H9 (cell line): Measurements from ENCODE around the gene COA4. TPM values are rescaled to one million over a fixed set of nuclear protein-coding genes. Genes with fewer than 3 reads are reported as not detected.

Experiments used
- DNase-seq: peaks from one replicate; pipeline ENCODE4 v3.0.0-alpha.2; 2017
- H2AFZ ChIP-seq: one replicate; pipeline ENCODE4 v1.6.1; 2013; ENCODE audit warnings: mild to moderate bottlenecking, low read length, control low read depth, moderate library complexity
- H2AK5ac ChIP-seq: 2 replicates; pipeline ENCODE4 v1.6.1; 2013; ENCODE audit warnings: low read length, control low read depth, mixed read lengths; ENCODE audit not compliant: insufficient read length
- H2BK120ac ChIP-seq: one replicate; pipeline ENCODE4 v1.6.1; 2013; ENCODE audit warnings: low read depth, mild to moderate bottlenecking, low read length, control low read depth, inconsistent platforms; ENCODE audit not compliant: poor library complexity, severe bottlenecking
- H2BK12ac ChIP-seq: 2 replicates; pipeline ENCODE4 v1.6.1; 2013; ENCODE audit warnings: low read length, control low read depth, mixed read lengths, low read depth; ENCODE audit not compliant: insufficient read length
- H2BK15ac ChIP-seq: 2 replicates; pipeline ENCODE4 v1.6.1; 2013; ENCODE audit warnings: low read depth, low read length, control low read depth
- H2BK20ac ChIP-seq: one replicate; pipeline ENCODE4 v1.6.1; 2013; ENCODE audit warnings: low read depth, mild to moderate bottlenecking, low read length, control low read depth, inconsistent platforms; ENCODE audit not compliant: poor library complexity, severe bottlenecking
- H2BK5ac ChIP-seq: 2 replicates; pipeline ENCODE4 v1.6.1; 2013; ENCODE audit warnings: low read length, control low read depth, mixed read lengths; ENCODE audit not compliant: insufficient read length
- H3K14ac ChIP-seq: 2 replicates; pipeline ENCODE4 v1.6.1; 2013; ENCODE audit warnings: low read length, control low read depth; ENCODE audit not compliant: insufficient read depth
- H3K18ac ChIP-seq: 2 replicates; pipeline ENCODE4 v1.6.1; 2013; ENCODE audit warnings: low read depth, mild to moderate bottlenecking, mixed read lengths, low read length, control low read depth; ENCODE audit not compliant: insufficient read length
- H3K23ac ChIP-seq: 2 replicates; pipeline ENCODE4 v1.6.1; 2013; ENCODE audit warnings: low read length, control low read depth, mixed read lengths, low read depth; ENCODE audit not compliant: insufficient read length
- H3K23me2 ChIP-seq: 2 replicates; pipeline ENCODE4 v1.6.1; 2013; ENCODE audit warnings: low read depth, mild to moderate bottlenecking, mixed read lengths, low read length, control low read depth; ENCODE audit not compliant: insufficient read length, poor library complexity, severe bottlenecking
- H3K27ac ChIP-seq: 2 replicates; pipeline ENCODE4 v1.5.1; 2013; ENCODE audit warnings: low read length, control low read depth, mixed read lengths, low read depth; ENCODE audit not compliant: insufficient read length
- H3K27me3 ChIP-seq: 2 replicates; pipeline ENCODE4 v1.6.1; 2013; ENCODE audit warnings: low read length, control low read depth, inconsistent platforms; ENCODE audit not compliant: insufficient read depth
- H3K4ac ChIP-seq: 2 replicates; pipeline ENCODE4 v1.6.1; 2013; ENCODE audit warnings: low read depth, mild to moderate bottlenecking, control low read depth, inconsistent platforms, low read length, moderate library complexity
- H3K4me1 ChIP-seq: 2 replicates; pipeline ENCODE4 v1.6.1; 2013; ENCODE audit warnings: low read length, control low read depth, inconsistent platforms; ENCODE audit not compliant: insufficient read depth
- H3K4me2 ChIP-seq: 2 replicates; pipeline ENCODE4 v1.6.1; 2013; ENCODE audit warnings: low read length, control low read depth, mixed read lengths; ENCODE audit not compliant: insufficient read length, insufficient read depth
- H3K56ac ChIP-seq: 2 replicates; pipeline ENCODE4 v1.6.1; 2013; ENCODE audit warnings: low read depth, mild to moderate bottlenecking, mixed read lengths, low read length, control low read depth; ENCODE audit not compliant: insufficient read length
- H3K79me1 ChIP-seq: 2 replicates; pipeline ENCODE4 v1.6.1; 2013; ENCODE audit warnings: low read depth, mild to moderate bottlenecking, moderate library complexity, low read length, control low read depth, inconsistent platforms; ENCODE audit not compliant: insufficient read depth, poor library complexity, severe bottlenecking
- H3K79me2 ChIP-seq: 2 replicates; pipeline ENCODE4 v1.6.1; 2013; ENCODE audit warnings: low read length, control low read depth, inconsistent platforms; ENCODE audit not compliant: insufficient read depth
- H3K9ac ChIP-seq: 2 replicates; pipeline ENCODE4 v1.6.1; 2013; ENCODE audit warnings: low read length, control low read depth, mixed read lengths; ENCODE audit not compliant: insufficient read length; ENCODE audit errors: extremely low read depth
- H3K9me3 ChIP-seq: one replicate; pipeline ENCODE4 v1.6.1; 2013; ENCODE audit warnings: low read depth, low read length, inconsistent platforms; ENCODE audit not compliant: control insufficient read depth
- H3T11ph ChIP-seq: one replicate; pipeline ENCODE4 v1.6.1; 2013; ENCODE audit warnings: mild to moderate bottlenecking, low read length, control low read depth, inconsistent platforms
- H4K20me1 ChIP-seq: one replicate; pipeline ENCODE4 v1.6.1; 2013; ENCODE audit not compliant: control insufficient read depth, insufficient read length, insufficient read depth
- H4K5ac ChIP-seq: 2 replicates; pipeline ENCODE4 v1.6.1; 2013; ENCODE audit warnings: low read depth, mild to moderate bottlenecking, mixed read lengths, low read length, control low read depth; ENCODE audit not compliant: insufficient read length
- H4K8ac ChIP-seq: replicated peaks from 2 replicates; pipeline ENCODE4 v1.6.1; 2013; ENCODE audit warnings: low read length, control low read depth, mixed read lengths, low read depth; ENCODE audit not compliant: insufficient read length
- H4K91ac ChIP-seq: 2 replicates; pipeline ENCODE4 v1.6.1; 2013; ENCODE audit warnings: low read depth, mild to moderate bottlenecking, moderate library complexity, mixed read lengths, low read length, control low read depth; ENCODE audit not compliant: insufficient read length
- H3K27ac Mint-ChIP-seq, 3 experiments: 2 replicates in 2 of 3; 3 replicates in 1 of 3; pipeline ENCODE4 v1.8.0; 2020 to 2021; ENCODE audit warnings: mixed read lengths in 3 of 3, mild to moderate bottlenecking in 1 of 3, moderate library complexity in 1 of 3
- H3K27me3 Mint-ChIP-seq: 2 replicates; pipeline ENCODE4 v1.8.0; 2021; ENCODE audit warnings: low read depth, mild to moderate bottlenecking, moderate library complexity, mixed read lengths
- H3K36me3 Mint-ChIP-seq, 3 experiments: 2 replicates in 2 of 3; 3 replicates in 1 of 3; pipeline ENCODE4 v1.8.0; 2020 to 2021; ENCODE audit warnings: low read depth in 3 of 3, mixed read lengths in 3 of 3; ENCODE audit not compliant: insufficient read depth in 1 of 3
- H3K4me1 Mint-ChIP-seq, 2 experiments: 2 replicates each; pipeline ENCODE4 v1.8.0; 2020; ENCODE audit warnings: mixed read lengths in 2 of 2
- H3K4me3 Mint-ChIP-seq, 2 experiments: 2 replicates in 1 of 2; 3 replicates in 1 of 2; pipeline ENCODE4 v1.8.0; 2020 to 2021; ENCODE audit warnings: mild to moderate bottlenecking in 2 of 2, mixed read lengths in 2 of 2, moderate library complexity in 1 of 2
- H3K9me3 Mint-ChIP-seq, 2 experiments: 2 replicates in 1 of 2; 3 replicates in 1 of 2; pipeline ENCODE4 v1.8.0; 2020; ENCODE audit warnings: mild to moderate bottlenecking in 2 of 2, mixed read lengths in 2 of 2, moderate library complexity in 1 of 2
- CTCF ChIP-seq: fragments of 200-600 bp; sonication (generic); conservative IDR thresholded peaks from 3 replicates; pipeline ENCODE4 v1.8.0; 2021; ENCODE audit warnings: antibody characterized with exemption, mild to moderate bottlenecking
- WGBS: extraction: QIAGEN DNeasy Blood & Tissue Kit; methylation state at CpG from one replicate; pipeline ENCODE4 v1.1.7; 2013; ENCODE audit warnings: missing lambda C conversion rate, low lambda C conversion rate, mixed read lengths; ENCODE audit not compliant: insufficient read length; ENCODE audit errors: extremely low coverage; 5-methylcytosine and 5-hydroxymethylcytosine counted together
- total RNA-seq: library from RNA; stranded (reverse); gene quantifications from 2 replicates; pipeline ENCODE4 v1.2.1, GENCODE V29; 2021

The COA4 gene
- total RNA-seq, 1 experiment from 2014 or later, result 116 TPM

GRCh38 chr11:73889536-73889935, 12.9 kb upstream of the COA4 start:
- H3K27me3 ChIP-seq, result no peaks in the 10 kb centered on the region
- no peak overlapping the region for H4K5ac ChIP-seq
- DNase-seq, result no peak
- H3K9me3 ChIP-seq, result no peaks in the 10 kb centered on the region
- no peak for TF ChIP-seq CTCF
- no peak overlapping the region for H2AFZ ChIP-seq
- no peak overlapping the region for H3K4me2 ChIP-seq
- no peaks in the 10 kb centered on the region for H3K79me2 ChIP-seq
- no peak overlapping the region for H3K23ac ChIP-seq
- H2BK20ac ChIP-seq, result no peak overlapping the region
- H3T11ph ChIP-seq, result no peak overlapping the region
- no peak overlapping the region for H3K9ac ChIP-seq
- no peak overlapping the region for H2AK5ac ChIP-seq
- no peaks in the 10 kb centered on the region for H4K20me1 ChIP-seq
- no peak overlapping the region for H2BK12ac ChIP-seq
- Mint-ChIP-seq H3K9me3 (no peaks in the 10 kb centered on the region), H3K27me3 (no peaks in the 10 kb centered on the region), H3K36me3 (peaks cover 2 to 23% (median 17%) of the 10 kb centered on the region in 3 experiments; a peak in 6 of 7 replicates), H3K4me1 (no peaks in the 10 kb centered on the region), H3K4me3 (no peak overlapping the region), H3K27ac (no peak overlapping the region)
- no peak overlapping the region for H3K56ac ChIP-seq
- no peak overlapping the region for H3K4ac ChIP-seq
- no peak overlapping the region for H3K18ac ChIP-seq
- no peak overlapping the region for H4K8ac ChIP-seq
- no peaks in the 10 kb centered on the region for H3K79me1 ChIP-seq
- H3K23me2 ChIP-seq, result no peaks in the 10 kb centered on the region
- H2BK120ac ChIP-seq, result no peak overlapping the region
- H3K27ac ChIP-seq, result no peak overlapping the region
- WGBS, result no CpG with 5 or more reads among the region's 1 CpG
- H2BK15ac ChIP-seq, result no peak overlapping the region
- H3K4me1 ChIP-seq, result no peaks in the 10 kb centered on the region
- H2BK5ac ChIP-seq, result no peak overlapping the region
- no peak overlapping the region for H3K14ac ChIP-seq
- H4K91ac ChIP-seq, result no peak overlapping the region
